Ishikawa (cell line): ENCODE measurements around the gene LGR6.

Experiments used
- CEBPB ChIP-seq: IDR thresholded peaks from 2 replicates; pipeline ENCODE4 v1.6.1; 2012
- CREB1 ChIP-seq: IDR thresholded peaks from 2 replicates; pipeline ENCODE4 v1.6.1; 2012; ENCODE audit warnings: low read depth
- EGR1 ChIP-seq: IDR thresholded peaks from 2 replicates; pipeline ENCODE4 v1.6.1; 2012
- EP300 ChIP-seq: IDR thresholded peaks from 2 replicates; pipeline ENCODE4 v1.6.1; 2012; ENCODE audit warnings: borderline replicate concordance
- FOXM1 ChIP-seq: IDR thresholded peaks from 2 replicates; pipeline ENCODE4 v1.6.1; 2012; ENCODE audit warnings: low read depth, borderline replicate concordance
- NFIC ChIP-seq: IDR thresholded peaks from 2 replicates; pipeline ENCODE4 v1.6.1; 2012
- RAD21 ChIP-seq: IDR thresholded peaks from 2 replicates; pipeline ENCODE4 v1.6.1; 2012; ENCODE audit warnings: low read depth
- TAF1 ChIP-seq: IDR thresholded peaks from 2 replicates; pipeline ENCODE4 v1.6.1; 2012; ENCODE audit warnings: low read depth, mild to moderate bottlenecking
- TCF12 ChIP-seq: IDR thresholded peaks from 2 replicates; pipeline ENCODE4 v1.6.1; 2012; ENCODE audit warnings: low read depth
- TEAD4 ChIP-seq: IDR thresholded peaks from 2 replicates; pipeline ENCODE4 v1.6.1; 2012
- YY1 ChIP-seq: IDR thresholded peaks from 2 replicates; pipeline ENCODE4 v1.6.1; 2012; ENCODE audit warnings: low read depth
- ZBTB7A ChIP-seq: IDR thresholded peaks from 2 replicates; pipeline ENCODE4 v1.6.1; 2012; ENCODE audit warnings: low read depth
- TF ChIP-seq, protein P1 (sequence below): IDR thresholded peaks from 2 replicates; pipeline ENCODE4 v1.6.1; 2012
- TF ChIP-seq, protein P2 (sequence below): IDR thresholded peaks from 2 replicates; pipeline ENCODE4 v1.6.1; 2012
- TF ChIP-seq, protein P3 (sequence below): IDR thresholded peaks from 2 replicates; pipeline ENCODE4 v1.6.1; 2012; ENCODE audit warnings: low read depth, mild to moderate bottlenecking

LGR6 gene

DNA sequence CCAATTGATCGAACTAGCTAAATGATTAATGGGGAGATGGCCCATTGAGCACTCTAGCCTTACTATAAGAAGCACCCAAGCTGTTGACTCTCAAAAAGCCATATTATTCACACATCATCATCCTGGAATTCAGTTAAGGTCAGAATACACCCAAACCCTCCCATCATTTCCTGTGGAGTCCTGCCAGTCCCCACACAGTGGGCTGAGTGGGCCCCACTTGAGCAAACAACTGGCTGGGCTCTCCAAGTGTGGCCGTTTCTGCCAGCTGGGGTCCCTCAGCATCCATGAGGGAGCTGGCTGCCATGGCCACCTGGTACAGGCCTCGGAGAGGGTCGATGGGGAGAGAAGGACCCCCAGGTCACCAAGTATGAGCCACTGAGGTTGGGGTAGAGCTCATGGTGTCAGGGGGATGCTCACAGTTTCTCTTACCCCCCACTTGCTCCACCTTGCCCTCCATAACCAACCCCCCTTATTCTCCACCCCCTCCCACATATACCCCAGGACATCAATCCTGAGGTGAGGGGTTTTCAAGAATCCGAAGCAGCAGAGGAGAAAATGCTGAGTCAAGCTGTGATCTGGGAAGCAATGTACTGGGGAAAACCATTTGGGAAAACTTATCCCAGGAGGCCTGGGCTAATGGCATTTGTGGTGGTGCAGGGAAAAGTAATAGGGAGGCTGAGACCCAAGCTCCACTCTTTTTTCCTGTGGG is 87.9 kb downstream of the LGR6 start:
- TF ChIP-seq FOXM1 (no peak), NFIC (no peak), TCF12 (no peak), CREB1 (no peak), TEAD4 (no peak), TAF1 (no peak), YY1 (no peak), CEBPB (no peak), RAD21 (no peak), ZBTB7A (no peak), EGR1 (no peak)
- TF ChIP-seq, protein P1, sequence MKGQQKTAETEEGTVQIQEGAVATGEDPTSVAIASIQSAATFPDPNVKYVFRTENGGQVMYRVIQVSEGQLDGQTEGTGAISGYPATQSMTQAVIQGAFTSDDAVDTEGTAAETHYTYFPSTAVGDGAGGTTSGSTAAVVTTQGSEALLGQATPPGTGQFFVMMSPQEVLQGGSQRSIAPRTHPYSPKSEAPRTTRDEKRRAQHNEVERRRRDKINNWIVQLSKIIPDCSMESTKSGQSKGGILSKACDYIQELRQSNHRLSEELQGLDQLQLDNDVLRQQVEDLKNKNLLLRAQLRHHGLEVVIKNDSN: no peak

DNA sequence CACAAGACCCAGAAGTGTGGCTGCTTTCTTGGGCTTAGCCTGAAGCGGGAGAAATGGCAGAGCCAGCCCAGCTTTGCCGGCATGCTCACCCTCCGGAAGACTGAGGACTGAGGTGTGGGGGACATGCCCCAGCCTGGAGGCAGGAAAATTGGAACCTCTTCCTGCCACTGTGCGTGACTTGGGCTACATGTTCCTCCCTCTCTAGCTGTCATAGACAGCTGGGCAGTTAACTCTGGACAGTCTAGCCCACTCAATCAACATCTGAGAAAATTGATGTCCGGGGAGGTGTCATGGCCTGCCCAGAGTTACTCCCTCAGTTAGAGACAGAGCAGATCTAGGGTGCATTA is 88.4 kb downstream of the LGR6 start:
- TF ChIP-seq TEAD4 (no peak), NFIC (no peak), EGR1 (no peak), CEBPB (no peak), EP300 (no peak), CREB1 (no peak), RAD21 (no peak), TAF1 (no peak)
- TF ChIP-seq, protein P2, sequence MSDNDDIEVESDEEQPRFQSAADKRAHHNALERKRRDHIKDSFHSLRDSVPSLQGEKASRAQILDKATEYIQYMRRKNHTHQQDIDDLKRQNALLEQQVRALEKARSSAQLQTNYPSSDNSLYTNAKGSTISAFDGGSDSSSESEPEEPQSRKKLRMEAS: no peak

DNA sequence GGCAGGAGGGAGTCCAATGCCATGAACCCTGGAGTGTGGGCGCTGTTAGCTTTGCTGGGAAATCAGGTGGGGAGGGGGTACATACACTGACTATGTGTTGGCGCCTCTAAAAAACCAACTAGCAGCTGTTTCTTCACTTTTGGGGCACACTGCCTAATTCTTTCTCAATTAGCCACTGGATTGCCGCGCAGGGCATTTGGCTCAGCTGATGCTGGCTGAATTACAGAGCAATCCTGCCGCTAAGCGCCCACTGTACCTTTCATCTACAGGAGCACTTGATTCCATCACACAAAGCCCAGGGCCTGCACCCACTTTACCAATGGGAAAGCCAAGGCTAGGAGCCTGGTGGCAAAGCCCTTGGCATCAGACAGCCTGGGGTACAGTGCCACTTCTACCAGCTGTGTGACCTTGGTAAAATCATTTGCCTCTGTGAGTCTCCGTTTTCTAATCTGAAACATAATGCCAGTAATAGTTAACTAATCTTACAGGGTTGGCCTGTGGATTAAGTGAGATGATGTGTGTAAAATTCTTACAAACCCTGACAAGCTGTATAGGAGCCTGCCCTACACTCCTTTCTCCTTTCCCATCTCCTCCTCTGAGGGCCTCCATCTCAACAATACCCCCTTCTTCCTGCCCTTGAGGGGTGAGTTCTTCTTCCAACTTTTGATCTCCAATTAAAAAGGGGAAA is 89.1 kb downstream of the LGR6 start:
- TF ChIP-seq FOXM1: no peak
- TF ChIP-seq EP300: no peak
- TF ChIP-seq, protein P3, sequence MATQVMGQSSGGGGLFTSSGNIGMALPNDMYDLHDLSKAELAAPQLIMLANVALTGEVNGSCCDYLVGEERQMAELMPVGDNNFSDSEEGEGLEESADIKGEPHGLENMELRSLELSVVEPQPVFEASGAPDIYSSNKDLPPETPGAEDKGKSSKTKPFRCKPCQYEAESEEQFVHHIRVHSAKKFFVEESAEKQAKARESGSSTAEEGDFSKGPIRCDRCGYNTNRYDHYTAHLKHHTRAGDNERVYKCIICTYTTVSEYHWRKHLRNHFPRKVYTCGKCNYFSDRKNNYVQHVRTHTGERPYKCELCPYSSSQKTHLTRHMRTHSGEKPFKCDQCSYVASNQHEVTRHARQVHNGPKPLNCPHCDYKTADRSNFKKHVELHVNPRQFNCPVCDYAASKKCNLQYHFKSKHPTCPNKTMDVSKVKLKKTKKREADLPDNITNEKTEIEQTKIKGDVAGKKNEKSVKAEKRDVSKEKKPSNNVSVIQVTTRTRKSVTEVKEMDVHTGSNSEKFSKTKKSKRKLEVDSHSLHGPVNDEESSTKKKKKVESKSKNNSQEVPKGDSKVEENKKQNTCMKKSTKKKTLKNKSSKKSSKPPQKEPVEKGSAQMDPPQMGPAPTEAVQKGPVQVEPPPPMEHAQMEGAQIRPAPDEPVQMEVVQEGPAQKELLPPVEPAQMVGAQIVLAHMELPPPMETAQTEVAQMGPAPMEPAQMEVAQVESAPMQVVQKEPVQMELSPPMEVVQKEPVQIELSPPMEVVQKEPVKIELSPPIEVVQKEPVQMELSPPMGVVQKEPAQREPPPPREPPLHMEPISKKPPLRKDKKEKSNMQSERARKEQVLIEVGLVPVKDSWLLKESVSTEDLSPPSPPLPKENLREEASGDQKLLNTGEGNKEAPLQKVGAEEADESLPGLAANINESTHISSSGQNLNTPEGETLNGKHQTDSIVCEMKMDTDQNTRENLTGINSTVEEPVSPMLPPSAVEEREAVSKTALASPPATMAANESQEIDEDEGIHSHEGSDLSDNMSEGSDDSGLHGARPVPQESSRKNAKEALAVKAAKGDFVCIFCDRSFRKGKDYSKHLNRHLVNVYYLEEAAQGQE: no peak
- no peak for TF ChIP-seq TEAD4
- no peak for TF ChIP-seq NFIC
- no peak for TF ChIP-seq RAD21
- no peak for TF ChIP-seq ZBTB7A
- TF ChIP-seq EGR1: no peak
- TF ChIP-seq CREB1: no peak

DNA sequence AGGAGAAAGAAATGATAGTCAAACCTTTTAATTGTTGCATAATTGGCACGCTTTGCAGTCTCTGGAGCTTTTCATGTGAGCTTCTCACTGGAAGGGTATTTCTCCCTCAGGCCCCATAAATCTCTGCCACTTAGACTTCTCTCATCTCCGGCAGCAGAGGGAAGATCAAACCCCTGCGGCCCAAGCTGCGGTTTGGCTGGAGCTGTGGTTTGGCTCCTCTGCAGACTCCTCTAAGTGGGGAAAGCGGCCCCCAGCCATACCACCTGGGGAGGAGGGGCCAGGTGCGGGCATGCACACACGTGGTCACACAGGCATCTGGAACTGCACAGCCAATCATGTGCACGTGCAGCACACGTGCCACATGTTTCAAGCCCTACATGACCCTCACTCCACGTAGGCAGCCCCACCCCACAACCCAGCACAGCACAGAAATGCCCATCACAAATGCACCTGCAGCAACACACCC is 89.8 kb downstream of the LGR6 start:
- no peak for TF ChIP-seq FOXM1
- TF ChIP-seq, protein P3: no peak
- no peak for TF ChIP-seq CREB1
- TF ChIP-seq ZBTB7A: no peak
- TF ChIP-seq TEAD4: peak; percentile 12; the same call in 1 of the 2 replicates
- no peak for TF ChIP-seq RAD21
- TF ChIP-seq, protein P2: peak; percentile 62
- TF ChIP-seq YY1: no peak
- no peak for TF ChIP-seq EGR1
- TF ChIP-seq, protein P1: peak; percentile 55; the same call in 1 of the 2 replicates
- TF ChIP-seq EP300: peak; percentile 47; the same call in 1 of the 2 replicates
- TF ChIP-seq TCF12: peak; percentile 64
- no peak for TF ChIP-seq CEBPB
- TF ChIP-seq NFIC: peak; percentile 84

DNA sequence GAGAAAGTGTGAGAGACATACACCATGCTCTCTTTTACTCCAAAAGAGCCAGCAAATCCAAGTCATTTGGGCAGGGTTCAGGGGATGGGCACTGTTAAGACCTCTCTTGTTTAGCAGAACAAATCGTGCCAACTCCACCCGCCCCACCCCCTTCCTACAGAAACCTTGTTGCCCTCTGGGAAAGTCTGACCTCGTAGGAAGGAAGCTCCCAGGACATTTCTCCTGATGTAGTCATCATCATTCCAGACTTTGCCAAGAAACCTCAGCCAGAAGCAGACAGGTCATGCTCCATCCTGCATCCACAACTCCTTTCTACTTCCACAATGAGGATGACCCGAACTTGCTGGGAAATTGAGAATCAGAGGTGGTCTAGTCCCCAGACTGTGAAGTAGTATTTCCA is 90.4 kb downstream of the LGR6 start:
- TF ChIP-seq NFIC: no peak
- no peak for TF ChIP-seq CEBPB
- no peak for TF ChIP-seq EP300
- TF ChIP-seq YY1: no peak
- TF ChIP-seq, protein P1: no peak
- TF ChIP-seq ZBTB7A: no peak
- TF ChIP-seq, protein P3: no peak
- no peak for TF ChIP-seq EGR1
- no peak for TF ChIP-seq FOXM1
- TF ChIP-seq TEAD4: no peak
- no peak for TF ChIP-seq RAD21
- TF ChIP-seq TCF12: no peak
- TF ChIP-seq, protein P2: no peak
- TF ChIP-seq CREB1: no peak
- TF ChIP-seq TAF1: no peak
